ENCODE measurements around the gene SLC46A3.

- no peak for TF ChIP-seq ATF3 (IDR thresholded peaks at IDR 0.05; ENCODE audit: borderline replicate concordance, extremely low read depth, low read depth, low read length)
- no peak for TF ChIP-seq EZH2 (IDR thresholded peaks at IDR 0.05; ENCODE audit: borderline replicate concordance, control insufficient read depth, low read depth, low read length)
- TF ChIP-seq MXI1 (IDR thresholded peaks at IDR 0.05; ENCODE audit: low read depth, low read length) = no peak
- TF ChIP-seq CTCF (IDR thresholded peaks at IDR 0.05 in 2 of 3, conservative IDR thresholded peaks at IDR 0.05 in 1 of 3; ENCODE audit: control insufficient read depth in 2 of 3, extremely low read depth in 1 of 3, insufficient read depth in 1 of 3, low read depth in 3 of 3, low read length in 3 of 3) = no peak
- no peak for TF ChIP-seq POLR2A (IDR thresholded peaks at IDR 0.05; ENCODE audit: low read depth, low read length)
- TF ChIP-seq TBL1XR1 (IDR thresholded peaks at IDR 0.05; ENCODE audit: low read depth, low read length) = no peak
- no peak for TF ChIP-seq SMC3 (IDR thresholded peaks at IDR 0.05; ENCODE audit: borderline replicate concordance, low read length)
- TF ChIP-seq REST (IDR thresholded peaks at IDR 0.05; ENCODE audit: low read depth, low read length) = no peak
- no peak for TF ChIP-seq EP300 (IDR thresholded peaks at IDR 0.05; ENCODE audit: borderline replicate concordance in 1 of 2, control insufficient read depth in 1 of 2, low read depth in 2 of 2, low read length in 2 of 2)
- no peak for TF ChIP-seq ZBTB11 (CRISPR knock-in tag; IDR thresholded peaks at IDR 0.05)
- no peak for TF ChIP-seq ZNF24 (IDR thresholded peaks at IDR 0.05)
- TF ChIP-seq ELK1 (IDR thresholded peaks at IDR 0.05; ENCODE audit: low read depth, low read length) = no peak
Measured at GRCh38 chr13:28723806-28724205, 5.0 kb upstream of the SLC46A3 start.

All from GM12878 (cell line).